SK-N-SH (cell line): Measurements from ENCODE around the gene RER1. TPM values are rescaled to one million over a fixed set of nuclear protein-coding genes. Genes with fewer than 3 reads are reported as not detected.

Source experiments
- CTCF ChIA-PET: fragments of 300-600, 350-600 bp; formaldehyde crosslinking; extraction: SDS; loops from one replicate; lab custom pipeline; 2021; lab: Yijun Ruan, JAX
- POLR2A ChIA-PET: fragments of 350-600 bp; sonication (Branson Sonifier 250); formaldehyde crosslinking; extraction: SDS; loops from one replicate; lab custom pipeline; 2020; ENCODE audit warnings: antibody characterized with exemption, inconsistent platforms; lab: Yijun Ruan, JAX
- DNase-seq: peaks from one replicate; pipeline ENCODE4 v3.0.0; 2012
- H2AFZ ChIP-seq: fragments of 200-600 bp; sonication (generic); 2 replicates; pipeline ENCODE4 v1.8.1; 2016; ENCODE audit warnings: antibody characterized with exemption, mild to moderate bottlenecking, low read depth
- H3F3A ChIP-seq: fragments of 200-600 bp; sonication (generic); replicated peaks from 2 replicates; pipeline ENCODE3; 2016; ENCODE audit warnings: antibody characterized with exemption, mild to moderate bottlenecking; ENCODE audit not compliant: insufficient read depth
- H3K27ac ChIP-seq, 2 experiments: fragments of 200-500 bp in 1 of 2; fragments of 200-600 bp in 1 of 2; sonication (Bioruptor generic) in 1 of 2; sonication (generic), shearing (Covaris generic) in 1 of 2; 2 replicates each; pipeline versions ENCODE4 v1.5.1 to v1.6.1; 2014 to 2016; ENCODE audit warnings: low read depth in 2 of 2, inconsistent platforms in 1 of 2, low read length in 1 of 2, mild to moderate bottlenecking in 1 of 2, mixed read lengths in 1 of 2
- H3K27me3 ChIP-seq: fragments of 200-600 bp; sonication (generic), shearing (Covaris generic); 2 replicates; pipeline ENCODE4 v1.6.1; 2016; ENCODE audit warnings: mixed run types; ENCODE audit not compliant: insufficient read depth
- H3K36me3 ChIP-seq, 2 experiments: fragments of 200-500 bp in 1 of 2; fragments of 200-600 bp in 1 of 2; sonication (Bioruptor generic) in 1 of 2; sonication (generic) in 1 of 2; replicated peaks in 1 of 2; 2 replicates each; pipeline versions ENCODE3 to v1.5.1; 2014 to 2016; ENCODE audit warnings: low read length in 1 of 2, mild to moderate bottlenecking in 1 of 2; ENCODE audit not compliant: insufficient read depth in 2 of 2, control insufficient read depth in 1 of 2
- H3K4me1 ChIP-seq, 2 experiments: fragments of 200-500 bp in 1 of 2; fragments of 200-600 bp in 1 of 2; sonication (Bioruptor generic) in 1 of 2; sonication (generic), shearing (Covaris generic) in 1 of 2; 2 replicates each; pipeline versions ENCODE4 v1.5.1 to v1.6.1; 2014 to 2016; ENCODE audit warnings: low read depth in 1 of 2, low read length in 1 of 2, mixed run types in 1 of 2; ENCODE audit not compliant: insufficient read depth in 2 of 2, control insufficient read depth in 1 of 2
- H3K4me2 ChIP-seq: fragments of 200-600 bp; sonication (generic), shearing (Covaris generic); 2 replicates; pipeline ENCODE4 v1.6.1; 2017; ENCODE audit warnings: mixed run types
- H3K4me3 ChIP-seq, 2 experiments: fragments of 200-500 bp in 1 of 2; fragments of 200-600 bp in 1 of 2; sonication (Bioruptor generic) in 1 of 2; sonication (generic), shearing (Covaris generic) in 1 of 2; 2 replicates each; pipeline versions ENCODE4 v1.5.1 to v1.8.1; 2014 to 2016; ENCODE audit warnings: low read depth in 2 of 2, inconsistent platforms in 1 of 2, low read length in 1 of 2, mild to moderate bottlenecking in 1 of 2, mixed read lengths in 1 of 2, moderate library complexity in 1 of 2
- H3K79me2 ChIP-seq: fragments of 200-600 bp; sonication (generic); 2 replicates; pipeline ENCODE4 v1.8.1; 2017; ENCODE audit warnings: mild to moderate bottlenecking; ENCODE audit not compliant: insufficient read depth
- H3K9ac ChIP-seq: fragments of 200-600 bp; sonication (generic); 2 replicates; pipeline ENCODE4 v1.6.1; 2017; ENCODE audit warnings: mixed run types
- H3K9me2 ChIP-seq: fragments of 200-600 bp; sonication (generic); 2 replicates; pipeline ENCODE4 v1.6.1; 2017; ENCODE audit warnings: mixed run types
- H3K9me3 ChIP-seq: fragments of 200-600 bp; sonication (generic); 2 replicates; pipeline ENCODE4 v1.6.1; 2017; ENCODE audit warnings: mixed run types, mild to moderate bottlenecking, moderate library complexity
- H4K20me1 ChIP-seq: fragments of 200-600 bp; sonication (generic); 2 replicates; pipeline ENCODE4 v1.6.1; 2017; ENCODE audit warnings: mild to moderate bottlenecking, mixed run types; ENCODE audit not compliant: insufficient read depth
- ELF1 ChIP-seq: IDR thresholded peaks from 2 replicates; pipeline ENCODE4 v1.4.0; 2012
- EP300 ChIP-seq, 2 experiments: IDR thresholded peaks; 2 replicates each; pipeline versions ENCODE4 v1.4.0 to v1.6.1; 2012; ENCODE audit warnings: borderline replicate concordance in 1 of 2, low read depth in 1 of 2, low read length in 1 of 2
- EZH2phosphoT487 ChIP-seq: fragments of 200-600 bp; sonication (generic); IDR thresholded peaks from 2 replicates; pipeline ENCODE4 v1.6.1; 2017; ENCODE audit warnings: low read depth, mixed run types, mild to moderate bottlenecking, antibody characterized with exemption, moderate library complexity, borderline replicate concordance
- FOXJ3 ChIP-seq: sonication (generic); formaldehyde crosslinking; IDR thresholded peaks from 2 replicates; pipeline ENCODE4 v1.5.1; 2020; ENCODE audit warnings: mild to moderate bottlenecking, missing genetic modification reagents
- FOXM1 ChIP-seq: IDR thresholded peaks from 2 replicates; pipeline ENCODE4 v1.4.0; 2012; ENCODE audit warnings: low read depth, mild to moderate bottlenecking
- JUND ChIP-seq: IDR thresholded peaks from 2 replicates; pipeline ENCODE4 v1.4.0; 2012
- MEF2A ChIP-seq: IDR thresholded peaks from 2 replicates; pipeline ENCODE4 v1.4.0; 2012; ENCODE audit warnings: low read depth, borderline replicate concordance
- NFIC ChIP-seq: IDR thresholded peaks from 2 replicates; pipeline ENCODE4 v1.4.0; 2012; ENCODE audit warnings: borderline replicate concordance
- RAD21 ChIP-seq: IDR thresholded peaks from 2 replicates; pipeline ENCODE4 v1.6.1; 2012; ENCODE audit warnings: mild to moderate bottlenecking, low read length
- RCOR1 ChIP-seq: fragments of 150-350 bp; IDR thresholded peaks from 2 replicates; pipeline ENCODE4 v1.6.1; 2017; ENCODE audit warnings: antibody characterized with exemption, low read length
- RFX5 ChIP-seq: IDR thresholded peaks from 2 replicates; pipeline ENCODE4 v1.6.1; 2012; ENCODE audit warnings: mild to moderate bottlenecking, improper control_type of control experiment, low read length
- SIN3A ChIP-seq: IDR thresholded peaks from 2 replicates; pipeline ENCODE4 v1.6.1; 2012; ENCODE audit warnings: low read depth, mild to moderate bottlenecking, low read length, moderate library complexity, borderline replicate concordance
- WGBS: methylation state at CpG from one replicate; pipeline ENCODE4 v1.1.6; 2017; ENCODE audit warnings: low lambda C conversion rate; 5-methylcytosine and 5-hydroxymethylcytosine counted together
- polyA plus RNA-seq, 3 experiments: library from polyadenylated mRNA; depleted of rRNA; stranded (reverse); fragments of >200 nt; gene quantifications; 2 replicates each; pipeline ENCODE4 v1.2.3, GENCODE V29; 2012
- TF ChIP-seq, protein P1 (sequence below): IDR thresholded peaks from 2 replicates; pipeline ENCODE4 v1.4.0; 2012; ENCODE audit warnings: low read depth, borderline replicate concordance
- TF ChIP-seq, protein P2 (sequence below): fragments of 150-350 bp; IDR thresholded peaks from 2 replicates; pipeline ENCODE4 v1.6.1; 2017; ENCODE audit warnings: antibody characterized with exemption, low read length, low read depth, borderline replicate concordance
- TF ChIP-seq, protein P3 (sequence below): IDR thresholded peaks from 2 replicates; pipeline ENCODE4 v1.6.1; 2012; ENCODE audit warnings: mild to moderate bottlenecking, low read depth, low read length, moderate library complexity
- TF ChIP-seq, protein P4 (sequence below): fragments of 200-600 bp; sonication (generic); IDR thresholded peaks from 2 replicates; pipeline ENCODE4 v1.6.1; 2017; ENCODE audit warnings: antibody characterized with exemption, mild to moderate bottlenecking, moderate library complexity
- TF ChIP-seq, protein P5 (sequence below): IDR thresholded peaks from 2 replicates; pipeline ENCODE4 v1.4.0; 2012; ENCODE audit warnings: low read depth
- TF ChIP-seq, protein P6 (sequence below): IDR thresholded peaks from 2 replicates; pipeline ENCODE4; 2012

Gene RER1
- polyA plus RNA-seq, 1 of the 3 experiments (the other 2 are of a cell fraction): 181 TPM

DNA sequence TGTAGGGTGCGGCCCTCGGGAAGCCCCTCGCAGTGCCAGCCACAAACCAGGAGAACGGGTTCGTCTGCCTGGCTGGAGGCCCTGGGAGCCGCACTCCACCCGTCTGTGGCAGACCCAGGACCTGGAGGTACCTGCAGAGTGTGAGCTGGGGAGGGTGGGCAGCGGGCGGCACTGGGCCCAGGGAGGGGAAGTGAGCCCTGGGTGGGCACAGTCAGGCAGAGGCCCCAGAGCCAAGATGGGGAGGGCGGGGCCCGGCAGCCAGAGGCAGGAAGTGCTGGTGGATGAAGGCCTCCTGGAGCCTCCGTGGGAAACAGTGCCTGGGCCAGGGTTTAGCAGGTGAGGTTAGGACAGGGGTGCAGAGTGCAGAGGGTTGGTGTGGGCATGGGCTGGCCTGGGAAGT, 24.8 kb downstream of the RER1 start:
- DNase-seq: no peak
- 68% methylated on average over 5 of the region's 12 CpGs for WGBS
- ChIA-PET POLR2A (interaction anchor here (0.7 kb wide), 1 partner anchor 45 kb away, joined by 3 read pairs; no protein-coding TSS in a partner anchor), CTCF (interaction anchor here (0.8 to 4.0 kb wide), 4 partner anchors 14 to 222 kb away, joined by 3 to 44 read pairs (median 8); partner anchors contain the start of gene FAAP20)
- Histone ChIP-seq H3K79me2 (peaks cover 8% of the 10 kb centered on the region), H3K9ac (no peak overlapping the region), H3K4me3 (no peak overlapping the region), H3K36me3 (no peaks in the 10 kb centered on the region), H3K27me3 (peaks cover 35% of the 10 kb centered on the region), H2AFZ (no peak overlapping the region), H3K9me3 (no peaks in the 10 kb centered on the region), H3K4me2 (no peak overlapping the region), H3K4me1 (peaks cover 7 to 34% of the 10 kb centered on the region in 2 experiments; a peak in 1 of 4 replicates), H3F3A (no peaks in the 10 kb centered on the region), H3K27ac (no peak overlapping the region), H4K20me1 (no peaks in the 10 kb centered on the region), H3K9me2 (no peaks in the 10 kb centered on the region)
- TF ChIP-seq, protein P1, sequence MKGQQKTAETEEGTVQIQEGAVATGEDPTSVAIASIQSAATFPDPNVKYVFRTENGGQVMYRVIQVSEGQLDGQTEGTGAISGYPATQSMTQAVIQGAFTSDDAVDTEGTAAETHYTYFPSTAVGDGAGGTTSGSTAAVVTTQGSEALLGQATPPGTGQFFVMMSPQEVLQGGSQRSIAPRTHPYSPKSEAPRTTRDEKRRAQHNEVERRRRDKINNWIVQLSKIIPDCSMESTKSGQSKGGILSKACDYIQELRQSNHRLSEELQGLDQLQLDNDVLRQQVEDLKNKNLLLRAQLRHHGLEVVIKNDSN: no peak
- TF ChIP-seq EZH2phosphoT487 (no peak), FOXJ3 (CRISPR knock-in tag) (no peak), RCOR1 (no peak), RAD21 (no peak), NFIC (no peak), ELF1 (no peak), RFX5 (no peak)
- TF ChIP-seq, protein P2, sequence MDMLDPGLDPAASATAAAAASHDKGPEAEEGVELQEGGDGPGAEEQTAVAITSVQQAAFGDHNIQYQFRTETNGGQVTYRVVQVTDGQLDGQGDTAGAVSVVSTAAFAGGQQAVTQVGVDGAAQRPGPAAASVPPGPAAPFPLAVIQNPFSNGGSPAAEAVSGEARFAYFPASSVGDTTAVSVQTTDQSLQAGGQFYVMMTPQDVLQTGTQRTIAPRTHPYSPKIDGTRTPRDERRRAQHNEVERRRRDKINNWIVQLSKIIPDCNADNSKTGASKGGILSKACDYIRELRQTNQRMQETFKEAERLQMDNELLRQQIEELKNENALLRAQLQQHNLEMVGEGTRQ: no peak

DNA sequence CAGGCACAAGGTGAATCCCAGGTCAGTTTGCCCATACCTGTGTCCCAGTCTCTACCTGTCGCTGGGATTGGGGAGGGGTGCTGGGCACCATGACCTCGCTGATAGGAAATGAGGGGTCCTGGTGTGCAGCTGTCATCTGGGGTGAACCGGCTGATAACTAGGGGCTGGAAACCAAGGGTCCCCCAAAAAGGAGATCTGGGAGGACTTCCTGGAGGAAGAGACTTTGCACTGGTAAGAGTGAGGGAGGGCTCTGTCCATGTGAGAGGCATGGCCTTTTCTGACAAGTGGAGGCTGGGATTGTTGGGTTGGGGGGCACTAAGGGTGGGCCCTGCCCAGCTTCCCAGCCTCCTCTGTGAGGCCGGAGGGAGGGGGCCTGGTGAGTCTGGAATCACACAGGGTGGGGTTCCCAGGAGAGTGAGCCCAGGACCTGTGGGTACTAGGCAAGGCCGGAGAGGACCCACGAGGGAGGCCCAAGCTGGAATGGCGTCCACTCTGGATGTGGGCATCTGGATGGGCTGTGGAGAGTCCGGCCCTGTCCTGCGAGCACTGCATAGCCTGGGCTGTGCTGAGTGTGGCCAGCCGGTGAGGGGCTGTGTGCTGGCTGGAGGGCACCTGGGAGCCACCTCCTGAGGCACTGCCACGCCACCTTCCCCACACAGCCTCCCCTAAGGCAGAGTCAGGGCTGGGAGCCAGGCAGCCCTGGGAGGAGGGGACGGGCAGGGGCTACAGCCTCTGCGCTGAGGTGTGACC, 25.6 kb downstream of the RER1 start:
- peaks cover 7 to 29% of the 10 kb centered on the region in 2 experiments; a peak in 1 of 4 replicates for H3K4me1 ChIP-seq
- H3K4me3 ChIP-seq: no peak overlapping the region
- CTCF ChIA-PET: interaction anchor here (0.8 to 4.0 kb wide), 6 partner anchors 13 to 369 kb away, joined by 3 to 44 read pairs (median 8); partner anchors contain the start of gene FAAP20
- H2AFZ ChIP-seq: no peak overlapping the region
- no peaks in the 10 kb centered on the region for H3K79me2 ChIP-seq
- peaks cover 35% of the 10 kb centered on the region for H3K27me3 ChIP-seq
- H3K36me3 ChIP-seq: no peaks in the 10 kb centered on the region
- no peak overlapping the region for H3K4me2 ChIP-seq
- POLR2A ChIA-PET: interaction anchor here (1.1 kb wide), 1 partner anchor 17 kb away, joined by 4 read pairs; no protein-coding TSS in a partner anchor
- H3K9me2 ChIP-seq: no peaks in the 10 kb centered on the region
- H3K27ac ChIP-seq: no peak overlapping the region
- H3K9ac ChIP-seq: no peak overlapping the region
- no peak for DNase-seq
- H3K9me3 ChIP-seq: no peaks in the 10 kb centered on the region
- WGBS: 61% methylated on average over 3 of the region's 13 CpGs
- H3F3A ChIP-seq: no peaks in the 10 kb centered on the region
- no peaks in the 10 kb centered on the region for H4K20me1 ChIP-seq
- TF ChIP-seq, protein P3, sequence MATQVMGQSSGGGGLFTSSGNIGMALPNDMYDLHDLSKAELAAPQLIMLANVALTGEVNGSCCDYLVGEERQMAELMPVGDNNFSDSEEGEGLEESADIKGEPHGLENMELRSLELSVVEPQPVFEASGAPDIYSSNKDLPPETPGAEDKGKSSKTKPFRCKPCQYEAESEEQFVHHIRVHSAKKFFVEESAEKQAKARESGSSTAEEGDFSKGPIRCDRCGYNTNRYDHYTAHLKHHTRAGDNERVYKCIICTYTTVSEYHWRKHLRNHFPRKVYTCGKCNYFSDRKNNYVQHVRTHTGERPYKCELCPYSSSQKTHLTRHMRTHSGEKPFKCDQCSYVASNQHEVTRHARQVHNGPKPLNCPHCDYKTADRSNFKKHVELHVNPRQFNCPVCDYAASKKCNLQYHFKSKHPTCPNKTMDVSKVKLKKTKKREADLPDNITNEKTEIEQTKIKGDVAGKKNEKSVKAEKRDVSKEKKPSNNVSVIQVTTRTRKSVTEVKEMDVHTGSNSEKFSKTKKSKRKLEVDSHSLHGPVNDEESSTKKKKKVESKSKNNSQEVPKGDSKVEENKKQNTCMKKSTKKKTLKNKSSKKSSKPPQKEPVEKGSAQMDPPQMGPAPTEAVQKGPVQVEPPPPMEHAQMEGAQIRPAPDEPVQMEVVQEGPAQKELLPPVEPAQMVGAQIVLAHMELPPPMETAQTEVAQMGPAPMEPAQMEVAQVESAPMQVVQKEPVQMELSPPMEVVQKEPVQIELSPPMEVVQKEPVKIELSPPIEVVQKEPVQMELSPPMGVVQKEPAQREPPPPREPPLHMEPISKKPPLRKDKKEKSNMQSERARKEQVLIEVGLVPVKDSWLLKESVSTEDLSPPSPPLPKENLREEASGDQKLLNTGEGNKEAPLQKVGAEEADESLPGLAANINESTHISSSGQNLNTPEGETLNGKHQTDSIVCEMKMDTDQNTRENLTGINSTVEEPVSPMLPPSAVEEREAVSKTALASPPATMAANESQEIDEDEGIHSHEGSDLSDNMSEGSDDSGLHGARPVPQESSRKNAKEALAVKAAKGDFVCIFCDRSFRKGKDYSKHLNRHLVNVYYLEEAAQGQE: no peak
- TF ChIP-seq MEF2A (no peak), SIN3A (no peak), JUND (no peak), FOXJ3 (CRISPR knock-in tag) (no peak), FOXM1 (no peak), EZH2phosphoT487 (no peak), EP300 (IDR thresholded peaks at IDR 0.05; ENCODE audit: borderline replicate concordance in 1 of 2, low read depth in 1 of 2, low read length in 1 of 2) (no peak)
- TF ChIP-seq, protein P4, sequence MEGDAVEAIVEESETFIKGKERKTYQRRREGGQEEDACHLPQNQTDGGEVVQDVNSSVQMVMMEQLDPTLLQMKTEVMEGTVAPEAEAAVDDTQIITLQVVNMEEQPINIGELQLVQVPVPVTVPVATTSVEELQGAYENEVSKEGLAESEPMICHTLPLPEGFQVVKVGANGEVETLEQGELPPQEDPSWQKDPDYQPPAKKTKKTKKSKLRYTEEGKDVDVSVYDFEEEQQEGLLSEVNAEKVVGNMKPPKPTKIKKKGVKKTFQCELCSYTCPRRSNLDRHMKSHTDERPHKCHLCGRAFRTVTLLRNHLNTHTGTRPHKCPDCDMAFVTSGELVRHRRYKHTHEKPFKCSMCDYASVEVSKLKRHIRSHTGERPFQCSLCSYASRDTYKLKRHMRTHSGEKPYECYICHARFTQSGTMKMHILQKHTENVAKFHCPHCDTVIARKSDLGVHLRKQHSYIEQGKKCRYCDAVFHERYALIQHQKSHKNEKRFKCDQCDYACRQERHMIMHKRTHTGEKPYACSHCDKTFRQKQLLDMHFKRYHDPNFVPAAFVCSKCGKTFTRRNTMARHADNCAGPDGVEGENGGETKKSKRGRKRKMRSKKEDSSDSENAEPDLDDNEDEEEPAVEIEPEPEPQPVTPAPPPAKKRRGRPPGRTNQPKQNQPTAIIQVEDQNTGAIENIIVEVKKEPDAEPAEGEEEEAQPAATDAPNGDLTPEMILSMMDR: no peak
- TF ChIP-seq, protein P5, sequence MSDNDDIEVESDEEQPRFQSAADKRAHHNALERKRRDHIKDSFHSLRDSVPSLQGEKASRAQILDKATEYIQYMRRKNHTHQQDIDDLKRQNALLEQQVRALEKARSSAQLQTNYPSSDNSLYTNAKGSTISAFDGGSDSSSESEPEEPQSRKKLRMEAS: no peak
- TF ChIP-seq, protein P6, sequence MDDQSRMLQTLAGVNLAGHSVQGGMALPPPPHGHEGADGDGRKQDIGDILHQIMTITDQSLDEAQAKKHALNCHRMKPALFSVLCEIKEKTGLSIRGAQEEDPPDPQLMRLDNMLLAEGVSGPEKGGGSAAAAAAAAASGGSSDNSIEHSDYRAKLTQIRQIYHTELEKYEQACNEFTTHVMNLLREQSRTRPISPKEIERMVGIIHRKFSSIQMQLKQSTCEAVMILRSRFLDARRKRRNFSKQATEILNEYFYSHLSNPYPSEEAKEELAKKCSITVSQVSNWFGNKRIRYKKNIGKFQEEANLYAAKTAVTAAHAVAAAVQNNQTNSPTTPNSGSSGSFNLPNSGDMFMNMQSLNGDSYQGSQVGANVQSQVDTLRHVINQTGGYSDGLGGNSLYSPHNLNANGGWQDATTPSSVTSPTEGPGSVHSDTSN: no peak
